Body of pancreas (tissue), 4 donors: ENCODE data around the gene EOLA1.
"Not testable (repeated sequence)": the region's sequence is repeated elsewhere in the genome, so short reads cannot be mapped to it uniquely, and the experiment has no call there.

Experiments used
- CTCF ChIP-seq, 7 experiments: fragments of 450-650 bp in 4 of 7; fragments of 200-600 bp in 3 of 7; sonication (generic) in 3 of 7; IDR thresholded peaks; one replicate each; pipeline ENCODE4 v1.5.1; 2016 to 2019; ENCODE audit warnings: antibody characterized with exemption in 7 of 7
- POLR2A ChIP-seq, 3 donors: fragments of 450-650 bp; IDR thresholded peaks; one replicate each; pipeline ENCODE4 v1.6.1; 2016; ENCODE audit warnings: antibody characterized with exemption in 3 of 3, mild to moderate bottlenecking in 2 of 3

GRCh38 chrX:149587359-149587758 is 46.5 kb downstream of the EOLA1 start, which contains the start of gene MAGEA9B:
- not testable (repeated sequence) for TF ChIP-seq CTCF, POLR2A (IDR thresholded peaks at IDR 0.05)
